Measurements from ENCODE around the gene RABGAP1. TPM values are rescaled to one million over a fixed set of nuclear protein-coding genes. Genes with fewer than 3 reads are reported as not detected.

RABGAP1 gene
- total and polyA plus RNA-seq, 2 experiments from 2014 or later: 8.5 to 33.9 TPM

- TF ChIP-seq, protein P1, sequence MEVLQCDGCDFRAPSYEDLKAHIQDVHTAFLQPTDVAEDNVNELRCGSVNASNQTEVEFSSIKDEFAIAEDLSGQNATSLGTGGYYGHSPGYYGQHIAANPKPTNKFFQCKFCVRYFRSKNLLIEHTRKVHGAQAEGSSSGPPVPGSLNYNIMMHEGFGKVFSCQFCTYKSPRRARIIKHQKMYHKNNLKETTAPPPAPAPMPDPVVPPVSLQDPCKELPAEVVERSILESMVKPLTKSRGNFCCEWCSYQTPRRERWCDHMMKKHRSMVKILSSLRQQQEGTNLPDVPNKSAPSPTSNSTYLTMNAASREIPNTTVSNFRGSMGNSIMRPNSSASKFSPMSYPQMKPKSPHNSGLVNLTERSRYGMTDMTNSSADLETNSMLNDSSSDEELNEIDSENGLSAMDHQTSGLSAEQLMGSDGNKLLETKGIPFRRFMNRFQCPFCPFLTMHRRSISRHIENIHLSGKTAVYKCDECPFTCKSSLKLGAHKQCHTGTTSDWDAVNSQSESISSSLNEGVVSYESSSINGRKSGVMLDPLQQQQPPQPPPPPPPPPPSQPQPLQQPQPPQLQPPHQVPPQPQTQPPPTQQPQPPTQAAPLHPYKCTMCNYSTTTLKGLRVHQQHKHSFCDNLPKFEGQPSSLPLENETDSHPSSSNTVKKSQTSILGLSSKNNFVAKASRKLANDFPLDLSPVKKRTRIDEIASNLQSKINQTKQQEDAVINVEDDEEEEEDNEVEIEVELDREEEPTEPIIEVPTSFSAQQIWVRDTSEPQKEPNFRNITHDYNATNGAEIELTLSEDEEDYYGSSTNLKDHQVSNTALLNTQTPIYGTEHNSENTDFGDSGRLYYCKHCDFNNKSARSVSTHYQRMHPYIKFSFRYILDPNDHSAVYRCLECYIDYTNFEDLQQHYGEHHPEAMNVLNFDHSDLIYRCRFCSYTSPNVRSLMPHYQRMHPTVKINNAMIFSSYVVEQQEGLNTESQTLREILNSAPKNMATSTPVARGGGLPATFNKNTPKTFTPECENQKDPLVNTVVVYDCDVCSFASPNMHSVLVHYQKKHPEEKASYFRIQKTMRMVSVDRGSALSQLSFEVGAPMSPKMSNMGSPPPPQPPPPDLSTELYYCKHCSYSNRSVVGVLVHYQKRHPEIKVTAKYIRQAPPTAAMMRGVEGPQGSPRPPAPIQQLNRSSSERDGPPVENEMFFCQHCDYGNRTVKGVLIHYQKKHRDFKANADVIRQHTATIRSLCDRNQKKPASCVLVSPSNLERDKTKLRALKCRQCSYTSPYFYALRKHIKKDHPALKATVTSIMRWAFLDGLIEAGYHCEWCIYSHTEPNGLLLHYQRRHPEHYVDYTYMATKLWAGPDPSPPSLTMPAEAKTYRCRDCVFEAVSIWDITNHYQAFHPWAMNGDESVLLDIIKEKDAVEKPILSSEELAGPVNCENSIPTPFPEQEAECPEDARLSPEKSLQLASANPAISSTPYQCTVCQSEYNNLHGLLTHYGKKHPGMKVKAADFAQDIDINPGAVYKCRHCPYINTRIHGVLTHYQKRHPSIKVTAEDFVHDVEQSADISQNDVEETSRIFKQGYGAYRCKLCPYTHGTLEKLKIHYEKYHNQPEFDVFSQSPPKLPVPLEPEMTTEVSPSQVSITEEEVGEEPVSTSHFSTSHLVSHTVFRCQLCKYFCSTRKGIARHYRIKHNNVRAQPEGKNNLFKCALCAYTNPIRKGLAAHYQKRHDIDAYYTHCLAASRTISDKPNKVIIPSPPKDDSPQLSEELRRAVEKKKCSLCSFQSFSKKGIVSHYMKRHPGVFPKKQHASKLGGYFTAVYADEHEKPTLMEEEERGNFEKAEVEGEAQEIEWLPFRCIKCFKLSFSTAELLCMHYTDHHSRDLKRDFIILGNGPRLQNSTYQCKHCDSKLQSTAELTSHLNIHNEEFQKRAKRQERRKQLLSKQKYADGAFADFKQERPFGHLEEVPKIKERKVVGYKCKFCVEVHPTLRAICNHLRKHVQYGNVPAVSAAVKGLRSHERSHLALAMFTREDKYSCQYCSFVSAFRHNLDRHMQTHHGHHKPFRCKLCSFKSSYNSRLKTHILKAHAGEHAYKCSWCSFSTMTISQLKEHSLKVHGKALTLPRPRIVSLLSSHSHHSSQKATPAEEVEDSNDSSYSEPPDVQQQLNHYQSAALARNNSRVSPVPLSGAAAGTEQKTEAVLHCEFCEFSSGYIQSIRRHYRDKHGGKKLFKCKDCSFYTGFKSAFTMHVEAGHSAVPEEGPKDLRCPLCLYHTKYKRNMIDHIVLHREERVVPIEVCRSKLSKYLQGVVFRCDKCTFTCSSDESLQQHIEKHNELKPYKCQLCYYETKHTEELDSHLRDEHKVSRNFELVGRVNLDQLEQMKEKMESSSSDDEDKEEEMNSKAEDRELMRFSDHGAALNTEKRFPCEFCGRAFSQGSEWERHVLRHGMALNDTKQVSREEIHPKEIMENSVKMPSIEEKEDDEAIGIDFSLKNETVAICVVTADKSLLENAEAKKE (CRISPR knock-in tag; IDR thresholded peaks at IDR 0.05): no peak
- TF ChIP-seq STAT1 (IDR thresholded peaks at IDR 0.05; ENCODE audit: unreplicated experiment): no peak
- TF ChIP-seq JUNB (IDR thresholded peaks at IDR 0.05; ENCODE audit: unreplicated experiment): no peak
- TF ChIP-seq EZH2phosphoT487 (IDR thresholded peaks at IDR 0.05; ENCODE audit: unreplicated experiment): no peak
- TF ChIP-seq NANOG (IDR thresholded peaks at IDR 0.05; ENCODE audit: borderline replicate concordance): no peak
- TF ChIP-seq POLR2AphosphoS5 (IDR thresholded peaks at IDR 0.05; ENCODE audit: low read depth): no peak
- no peak for TF ChIP-seq EZH2 (IDR thresholded peaks at IDR 0.05; ENCODE audit: low read depth, unreplicated experiment)
- no peak for TF ChIP-seq ZNF114 (CRISPR knock-in tag; IDR thresholded peaks at IDR 0.05)
- no peak for TF ChIP-seq CREB1 (CRISPR knock-in tag; IDR thresholded peaks at IDR 0.05; ENCODE audit: low read depth)
Measured at GRCh38 chr9:123035791-123036190, 95.0 kb downstream of the RABGAP1 start (continued).

- Histone ChIP-seq H3K4me2 (no peak overlapping the region), H3K9me2 (ENCODE audit: insufficient read depth) (no peaks in the 10 kb centered on the region), H3K4me3 (no peak overlapping the region), H2AFZ (no peak overlapping the region), H4K20me1 (replicated peaks; ENCODE audit: insufficient read depth) (no peaks in the 10 kb centered on the region), H3K4me1 (ENCODE audit: insufficient read depth) (no peaks in the 10 kb centered on the region), H3K36me3 (ENCODE audit: insufficient read depth) (no peaks in the 10 kb centered on the region), H3K79me2 (replicated peaks; ENCODE audit: insufficient read depth) (no peaks in the 10 kb centered on the region), H3F3A (replicated peaks; ENCODE audit: low read depth) (no peaks in the 10 kb centered on the region), H3K27me3 (ENCODE audit: insufficient read depth) (no peaks in the 10 kb centered on the region), H3K27ac (ENCODE audit: low read depth) (no peak overlapping the region)
- H3K4me1 Mint-ChIP-seq: peaks cover 7% of the 10 kb centered on the region
- H3K27ac Mint-ChIP-seq: no peak overlapping the region; the same call in 1 of the 2 replicates
- H3K36me3 Mint-ChIP-seq (ENCODE audit: low read depth): peaks cover under 1% of the 10 kb centered on the region; the same call in 1 of the 3 replicates
- ATAC-seq: no peak
- H3K9me3 Mint-ChIP-seq: no peaks in the 10 kb centered on the region
- no peak overlapping the region for H3K4me3 Mint-ChIP-seq
- H3K27me3 Mint-ChIP-seq (ENCODE audit: insufficient read depth, low read depth, poor library complexity): no peaks in the 10 kb centered on the region
- no peak for DNase-seq (ENCODE audit: low spot score)
- TF ChIP-seq NANOG (IDR thresholded peaks at IDR 0.05; ENCODE audit: borderline replicate concordance) (no peak), ZNF331 (CRISPR knock-in tag; IDR thresholded peaks at IDR 0.05; ENCODE audit: low read depth) (no peak), EZH2 (IDR thresholded peaks at IDR 0.05; ENCODE audit: low read depth, unreplicated experiment) (no peak), POLR2AphosphoS5 (IDR thresholded peaks at IDR 0.05; ENCODE audit: low read depth) (no peak), CREB1 (CRISPR knock-in tag; IDR thresholded peaks at IDR 0.05; ENCODE audit: low read depth) (no peak), STAT1 (IDR thresholded peaks at IDR 0.05; ENCODE audit: unreplicated experiment) (no peak), ZNF114 (CRISPR knock-in tag; IDR thresholded peaks at IDR 0.05) (no peak), EZH2phosphoT487 (IDR thresholded peaks at IDR 0.05; ENCODE audit: unreplicated experiment) (no peak), JUNB (IDR thresholded peaks at IDR 0.05; ENCODE audit: unreplicated experiment) (no peak)
Measured at GRCh38 chr9:123036893-123037545, 96.2 kb downstream of the RABGAP1 start.

Data from GM23338 (cell line).